Measurements from ENCODE around the gene MYO16. TPM values are rescaled to one million over a fixed set of nuclear protein-coding genes. Genes with fewer than 3 reads are reported as not detected.
"Not testable (repeated sequence)": the region's sequence is repeated elsewhere in the genome, so short reads cannot be mapped to it uniquely, and the experiment has no call there.

Gene MYO16
- total and polyA plus RNA-seq, 2 of the 4 experiments (the other 2 are of a cell fraction), result under 0.01 to 0.03 TPM

DNA sequence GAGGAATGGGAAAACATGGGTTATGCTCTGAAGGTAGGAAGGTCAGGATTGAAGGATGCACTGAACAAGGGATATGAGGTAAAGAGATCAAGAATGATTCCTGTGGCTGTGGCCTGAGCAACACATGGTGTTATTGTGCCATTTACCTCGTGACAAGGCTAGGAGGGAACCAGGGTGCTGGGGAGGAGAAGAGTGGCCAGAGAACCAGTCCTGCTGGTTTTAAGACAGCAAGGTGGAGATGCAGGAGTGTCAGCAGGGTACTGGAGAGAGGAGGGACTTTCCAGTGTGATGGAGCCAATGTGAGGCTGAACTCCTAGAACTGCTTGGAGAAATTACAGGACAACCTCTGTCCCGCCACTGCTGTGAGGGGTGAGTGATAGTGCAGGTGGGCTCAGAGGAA is 282.4 kb downstream of the MYO16 start:
- Histone ChIP-seq H4K20me1 (ENCODE audit: insufficient read depth, low read length) (no peaks in the 10 kb centered on the region), H3K4ac (ENCODE audit: low read depth, low read length) (no peak overlapping the region), H3K4me3 (ENCODE audit: insufficient read depth, low read depth, low read length) (no peak overlapping the region), H3K79me1 (ENCODE audit: low read depth in 1 of 2, low read length in 2 of 2) (no peaks in the 10 kb centered on the region), H4K91ac (ENCODE audit: insufficient read depth, low read depth, low read length) (no peak overlapping the region), H3K56ac (ENCODE audit: extremely low read depth, insufficient read depth, low read length) (no peak overlapping the region), H3K36me3 (ENCODE audit: control insufficient read depth, insufficient read depth, low read length) (no peaks in the 10 kb centered on the region), H3K18ac (ENCODE audit: low read depth, low read length) (no peak overlapping the region), H2BK5ac (ENCODE audit: low read depth, low read length, poor library complexity, severe bottlenecking) (no peak overlapping the region), H2BK20ac (ENCODE audit: low read depth, low read length) (no peak overlapping the region), H2AK5ac (ENCODE audit: low read depth, low read length) (no peak overlapping the region), H4K8ac (ENCODE audit: low read depth in 2 of 2, low read length in 2 of 2) (no peak overlapping the region), H3K9me1 (ENCODE audit: insufficient read depth, low read length) (peaks cover 5% of the 10 kb centered on the region; the same call in 1 of the 2 replicates), H3K14ac (replicated peaks; ENCODE audit: low read depth, low read length) (no peak overlapping the region), H2BK15ac (ENCODE audit: low read depth, low read length) (no peak overlapping the region), H3K27me3 (ENCODE audit: control insufficient read depth, insufficient read depth, low read length) (peaks cover 11% of the 10 kb centered on the region), H2AFZ (replicated peaks; ENCODE audit: low read length, poor library complexity) (peak overlapping the region; percentile 14), H3K9me3 (ENCODE audit: control insufficient read depth, insufficient read depth, low read length) (no peaks in the 10 kb centered on the region), H2BK120ac (ENCODE audit: low read depth, low read length) (no peak overlapping the region), H3K23ac (ENCODE audit: low read depth, low read length) (no peak overlapping the region), H2AK9ac (replicated peaks; ENCODE audit: low read depth, low read length, poor library complexity) (no peak overlapping the region), H3K9ac (ENCODE audit: low read depth, low read length) (no peak overlapping the region), H4K5ac (ENCODE audit: low read depth, low read length) (no peak overlapping the region), H3K4me1 (ENCODE audit: control insufficient read depth, insufficient read depth, low read length) (peaks cover 8% of the 10 kb centered on the region; the same call in 1 of the 2 replicates), H3K4me2 (ENCODE audit: low read depth, low read length) (no peak overlapping the region), H3K27ac (ENCODE audit: insufficient read depth, low read length) (no peak overlapping the region)
- intact Hi-C loops (cut with micrococcal nuclease) (no loop called here), in situ Hi-C loops (cut with MboI; ENCODE audit: low sequenced_read_pairs) (no loop called here), dilution Hi-C loops (cut with HindIII; ENCODE audit: low sequenced_read_pairs, unreplicated experiment) (no loop called here)
- DNase-seq (no peak), ATAC-seq (ENCODE audit: low read depth) (no peak)
- no TSS peak for BruUV-seq (replicated peaks)
- WGBS, 2 experiments (ENCODE audit: extremely low coverage in 2 of 2, insufficient read length in 1 of 2), result no CpG with 5 or more reads among the region's 2 CpGs
- TF ChIP-seq CHD1 (IDR thresholded peaks at IDR 0.05; ENCODE audit: low read depth, low read length), result no peak
- CTCF ChIA-PET, result no interaction called here
- POLR2A ChIA-PET (ENCODE audit: unreplicated experiment), result no interaction called here

DNA sequence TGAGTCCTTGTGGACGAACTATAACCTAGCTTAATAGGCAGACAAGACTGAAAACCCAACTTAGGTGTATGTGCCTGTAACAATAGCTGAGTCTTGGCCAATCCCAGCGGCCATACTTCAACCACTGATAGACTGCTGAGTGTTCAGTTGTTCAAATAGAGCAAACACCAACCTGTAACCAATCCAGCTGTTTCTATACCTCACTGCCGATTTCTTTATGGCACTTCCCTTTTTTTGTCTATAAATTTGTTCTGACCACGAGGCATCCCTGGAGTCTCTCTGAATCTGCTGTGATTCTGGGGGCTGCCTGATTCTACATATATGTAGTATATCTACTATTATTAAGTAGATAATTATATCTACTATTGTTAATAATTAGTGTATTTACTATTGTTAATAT is 284.3 kb downstream of the MYO16 start:
- ATAC-seq (ENCODE audit: low read depth); DNase-seq; in situ Hi-C loops (cut with MboI; ENCODE audit: low sequenced_read_pairs): not testable (repeated sequence)

More for the DNA sequence above, 284.3 kb downstream of the MYO16 start:
- H3K18ac ChIP-seq (ENCODE audit: low read depth, low read length); H4K91ac ChIP-seq (ENCODE audit: insufficient read depth, low read depth, low read length); H4K20me1 ChIP-seq (ENCODE audit: insufficient read depth, low read length); H2BK5ac ChIP-seq (ENCODE audit: low read depth, low read length, poor library complexity, severe bottlenecking); H3K56ac ChIP-seq (ENCODE audit: extremely low read depth, insufficient read depth, low read length); H3K14ac ChIP-seq (replicated peaks; ENCODE audit: low read depth, low read length); BruUV-seq (replicated peaks); H3K9ac ChIP-seq (ENCODE audit: low read depth, low read length); POLR2A ChIA-PET (ENCODE audit: unreplicated experiment); H4K5ac ChIP-seq (ENCODE audit: low read depth, low read length); H3K9me3 ChIP-seq (ENCODE audit: control insufficient read depth, insufficient read depth, low read length); H2BK20ac ChIP-seq (ENCODE audit: low read depth, low read length); H3K4ac ChIP-seq (ENCODE audit: low read depth, low read length); H3K4me3 ChIP-seq (ENCODE audit: insufficient read depth, low read depth, low read length); H3K23ac ChIP-seq (ENCODE audit: low read depth, low read length); H2BK15ac ChIP-seq (ENCODE audit: low read depth, low read length); H2AK5ac ChIP-seq (ENCODE audit: low read depth, low read length); H3K9me1 ChIP-seq (ENCODE audit: insufficient read depth, low read length); H3K4me2 ChIP-seq (ENCODE audit: low read depth, low read length); H2AFZ ChIP-seq (replicated peaks; ENCODE audit: low read length, poor library complexity); H3K36me3 ChIP-seq (ENCODE audit: control insufficient read depth, insufficient read depth, low read length); H3K27ac ChIP-seq (ENCODE audit: insufficient read depth, low read length); intact Hi-C loops (cut with micrococcal nuclease); H2BK120ac ChIP-seq (ENCODE audit: low read depth, low read length); H2AK9ac ChIP-seq (replicated peaks; ENCODE audit: low read depth, low read length, poor library complexity); H4K8ac ChIP-seq (ENCODE audit: low read depth in 2 of 2, low read length in 2 of 2); dilution Hi-C loops (cut with HindIII; ENCODE audit: low sequenced_read_pairs, unreplicated experiment); H3K79me1 ChIP-seq (ENCODE audit: low read depth in 1 of 2, low read length in 2 of 2): not testable (repeated sequence)
- Histone ChIP-seq H3K27me3 (ENCODE audit: control insufficient read depth, insufficient read depth, low read length) (peaks cover 11% of the 10 kb centered on the region), H3K4me1 (ENCODE audit: control insufficient read depth, insufficient read depth, low read length) (peaks cover 11% of the 10 kb centered on the region; the same call in 1 of the 2 replicates)
- CTCF ChIA-PET, result interaction anchor here (0.5 kb wide), 1 partner anchor 913 kb away, joined by 3 read pairs; no protein-coding TSS in a partner anchor
- WGBS, 2 experiments (ENCODE audit: extremely low coverage in 2 of 2, insufficient read length in 1 of 2), result 83% methylated on average over 1 of the region's 4 CpGs; no CpG with 5 or more reads in 1 of the 2 experiments
